Amygdala (tissue), 56 donors: ENCODE data around the gene KCNMA1.

Source experiments
- DNase-seq, 56 donors: peaks; one replicate each; lab custom pipeline; 2025; lab: John Stamatoyannopoulos, UW

The KCNMA1 gene

DNA sequence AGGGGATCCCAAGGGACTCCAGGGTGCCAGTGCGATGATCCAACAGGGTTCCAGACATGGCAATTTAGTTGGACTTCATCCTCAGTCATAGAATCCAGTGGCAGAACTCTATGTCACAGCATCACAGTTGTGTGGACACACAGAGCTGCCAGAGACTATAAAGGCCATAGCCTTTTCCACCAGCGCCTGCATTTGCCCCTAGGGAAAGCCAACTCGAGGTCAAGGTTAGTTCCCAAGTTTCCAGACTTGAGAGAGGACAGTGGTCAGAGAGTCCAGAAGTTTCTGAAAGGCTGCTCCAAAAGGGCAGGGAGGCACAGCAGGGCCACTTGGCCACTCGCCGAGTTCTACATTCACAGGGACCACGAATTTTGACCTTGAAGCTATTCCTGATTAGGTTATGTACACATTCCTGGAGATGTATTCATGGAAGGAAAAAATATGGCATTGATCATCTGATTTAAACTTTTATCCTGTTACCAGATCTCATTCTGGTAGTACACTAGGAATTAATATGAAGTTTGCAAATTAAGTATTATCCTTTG lies 170.1 kb downstream of the KCNMA1 start:
- no peak for DNase-seq

DNA sequence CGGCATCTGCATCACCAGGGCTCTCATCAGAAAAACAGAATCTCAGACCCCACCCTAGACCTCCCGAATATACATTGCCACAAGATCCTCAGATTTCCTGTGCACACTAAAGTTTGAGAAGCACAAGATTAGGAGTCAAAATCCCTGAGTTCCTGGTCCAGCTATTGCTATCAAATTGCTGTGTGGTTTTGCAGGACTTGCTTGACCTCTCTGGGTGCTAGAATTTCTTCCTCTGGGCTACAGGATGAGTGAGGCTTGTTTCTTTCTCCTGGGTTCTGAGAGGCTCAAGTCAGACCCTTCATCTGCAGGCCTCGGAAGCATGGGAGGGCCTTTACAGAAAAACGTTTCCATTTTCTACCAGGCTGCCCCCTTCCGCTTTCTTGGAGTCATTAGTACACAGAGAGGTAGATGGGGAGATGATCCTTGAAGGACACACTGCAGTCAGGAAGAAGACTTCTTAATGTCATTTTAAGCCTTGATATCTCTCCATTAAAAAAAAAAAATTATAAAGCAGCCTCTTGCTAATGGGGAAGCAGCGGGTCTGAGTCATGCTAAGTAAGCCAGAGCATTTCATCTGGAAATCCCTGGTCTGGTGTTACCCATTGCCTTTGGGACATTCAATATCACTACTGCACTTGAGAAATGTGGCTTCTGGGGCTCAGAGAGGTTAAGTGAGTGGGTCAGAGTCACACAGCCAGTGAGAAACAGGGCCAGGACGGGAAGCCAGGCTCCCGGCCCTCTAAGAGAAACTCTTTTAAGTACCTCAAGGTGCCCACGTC lies 173.5 kb downstream of the KCNMA1 start:
- DNase-seq: no peak

DNA sequence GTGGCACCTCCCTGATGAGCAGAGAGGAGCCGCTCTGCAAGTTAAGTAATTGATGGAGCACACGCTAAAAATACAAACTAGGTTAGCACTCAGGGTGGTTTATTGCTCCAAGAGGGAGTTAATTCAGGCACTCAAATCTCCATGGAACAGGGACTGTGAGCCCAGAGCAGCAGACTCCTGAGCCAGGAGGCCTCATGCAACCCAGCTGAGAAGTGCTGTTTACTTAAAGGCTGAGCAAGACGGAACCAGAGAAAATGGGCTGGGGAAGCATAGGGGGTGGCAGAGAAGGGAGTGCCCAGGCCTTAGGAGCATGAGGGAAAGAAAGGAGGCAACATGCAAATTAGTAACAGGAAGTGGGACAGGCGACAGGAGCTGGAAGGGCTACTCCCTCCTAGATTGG lies 174.1 kb downstream of the KCNMA1 start:
- DNase-seq: peak in 17 of 56 donors; percentile 6 to 51 (median 21)

DNA sequence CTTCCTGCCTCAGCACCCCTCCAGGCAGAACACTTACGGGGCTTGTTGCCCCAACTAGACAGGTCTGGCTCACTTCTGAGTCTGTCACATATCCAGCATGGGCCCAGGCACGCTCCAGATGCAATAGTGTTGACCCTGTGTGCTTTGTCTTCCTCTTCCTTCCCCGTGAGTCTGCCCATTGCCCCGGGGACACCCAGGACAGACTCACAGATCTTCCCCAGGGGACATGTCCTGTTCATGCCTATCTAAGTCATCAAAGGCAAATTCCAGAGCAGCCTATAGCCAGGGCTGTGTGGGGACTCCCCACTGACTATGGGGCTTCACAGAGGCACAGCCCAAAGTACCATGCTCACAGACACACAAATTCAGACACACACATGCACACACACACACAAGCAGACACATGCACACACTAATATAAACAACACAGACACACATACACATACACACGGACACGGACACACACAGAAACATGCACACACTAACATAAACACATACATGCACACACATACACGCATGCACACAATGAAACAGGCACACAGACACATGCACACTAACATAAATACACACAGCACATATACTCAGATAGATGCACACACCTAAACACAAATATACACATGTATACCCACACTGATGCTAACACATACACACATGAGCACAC lies 175.8 kb downstream of the KCNMA1 start:
- no peak for DNase-seq

- no peak for DNase-seq
Observed at GRCh38 chr10:77459905-77460304, 177.7 kb downstream of the KCNMA1 start.

GRCh38 chr10:77458986-77459590 lies 178.5 kb downstream of the KCNMA1 start:
- DNase-seq: peak in 4 of 56 donors; percentile 12 to 41 (median 13)

DNA sequence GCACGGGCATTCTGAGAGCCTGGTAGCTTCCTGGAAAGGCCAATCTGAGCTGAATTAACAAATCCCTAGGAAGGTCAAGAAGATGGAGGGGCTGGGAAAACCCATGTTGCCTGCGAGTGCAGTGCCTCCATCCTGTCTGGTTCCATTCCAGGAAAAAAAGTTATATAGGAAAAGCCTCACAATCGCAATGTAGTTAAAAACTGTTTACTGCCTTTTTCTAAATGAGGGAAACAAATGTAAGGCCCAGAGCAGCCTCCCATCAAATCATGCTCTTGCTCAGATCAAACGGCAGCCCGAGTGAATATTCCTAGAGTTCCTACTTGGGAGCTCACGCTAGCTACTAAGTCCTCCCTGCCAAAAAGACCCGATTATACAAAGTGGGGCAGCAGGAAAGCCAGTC lies 179.9 kb downstream of the KCNMA1 start:
- no peak for DNase-seq

GRCh38 chr10:77457266-77457665 lies 180.3 kb downstream of the KCNMA1 start:
- DNase-seq: no peak

DNA sequence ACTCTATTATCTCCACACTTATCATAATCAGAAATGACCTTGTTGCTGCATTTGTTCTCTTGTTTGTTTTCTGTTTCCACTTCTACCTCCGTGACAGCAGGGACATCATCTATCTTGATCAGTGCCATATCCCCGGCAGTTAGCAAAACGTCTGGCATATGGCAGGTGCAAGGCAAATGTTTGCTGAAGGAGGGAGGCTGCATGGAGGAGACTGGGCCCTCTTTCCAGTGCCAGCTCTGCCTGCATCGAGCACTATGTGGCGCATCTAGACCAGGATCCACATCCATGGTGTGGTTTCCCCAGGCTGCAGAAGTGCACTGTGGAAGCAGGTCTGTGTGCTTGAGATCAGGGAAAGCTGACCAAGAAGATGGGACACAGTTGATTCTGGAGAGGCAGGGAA lies 181.2 kb downstream of the KCNMA1 start:
- peak in 2 of 56 donors; percentile 11 to 24 for DNase-seq

DNA sequence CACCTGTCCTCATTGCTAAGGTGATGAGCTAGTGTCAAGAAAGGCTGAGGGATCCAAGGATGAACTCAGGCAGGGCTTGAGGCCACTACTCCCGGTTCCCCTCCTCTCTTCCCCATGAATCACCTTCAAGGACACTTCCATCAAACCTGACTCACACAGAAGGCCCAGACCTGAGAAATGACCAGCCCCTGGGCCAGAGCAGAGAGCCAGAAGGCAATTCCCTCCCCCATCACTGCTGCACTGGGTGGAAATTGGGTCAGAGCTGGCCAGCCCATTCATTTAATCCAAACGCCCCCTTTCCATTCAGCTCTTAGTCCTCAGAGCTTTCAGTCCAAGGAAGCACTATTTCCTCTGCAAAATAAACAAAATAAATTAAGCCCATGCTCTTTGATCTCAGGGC lies 182.0 kb downstream of the KCNMA1 start:
- DNase-seq: peak in 9 of 56 donors; percentile 4 to 23 (median 17)

DNA sequence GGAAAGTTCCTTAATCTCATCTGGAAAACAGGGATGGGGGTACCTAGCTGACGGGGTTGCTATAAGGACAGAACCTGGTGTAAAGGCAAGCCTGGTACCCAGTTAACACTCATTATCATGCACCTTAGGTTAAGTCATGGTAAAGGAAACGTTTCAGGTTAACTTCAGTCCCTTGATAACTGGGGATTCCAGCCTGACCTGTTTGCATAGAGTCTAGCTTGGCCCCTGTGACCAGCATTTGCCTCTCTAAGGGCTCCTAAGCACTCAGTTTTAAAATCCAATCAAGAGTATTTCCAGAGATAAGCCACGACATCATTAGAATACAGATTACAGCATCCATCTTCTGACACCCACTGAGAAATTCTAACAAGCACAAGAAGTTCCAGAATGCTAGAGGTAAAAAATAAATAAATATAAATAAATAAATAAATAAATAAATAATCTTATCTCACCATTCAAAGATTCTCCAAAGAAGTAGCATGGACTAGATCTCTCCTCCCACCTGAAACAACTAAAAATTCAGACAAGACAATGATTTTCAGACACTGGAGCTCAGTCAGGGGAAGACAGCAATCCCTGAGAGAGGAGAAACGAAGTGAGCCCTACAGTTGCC lies 184.6 kb downstream of the KCNMA1 start:
- DNase-seq: no peak

- DNase-seq: no peak
Observed at GRCh38 chr10:77451886-77452285, 185.7 kb downstream of the KCNMA1 start.

- peak in 3 of 56 donors; percentile 21 to 28 (median 28) for DNase-seq
Observed at GRCh38 chr10:77448226-77448625, 189.4 kb downstream of the KCNMA1 start.

DNA sequence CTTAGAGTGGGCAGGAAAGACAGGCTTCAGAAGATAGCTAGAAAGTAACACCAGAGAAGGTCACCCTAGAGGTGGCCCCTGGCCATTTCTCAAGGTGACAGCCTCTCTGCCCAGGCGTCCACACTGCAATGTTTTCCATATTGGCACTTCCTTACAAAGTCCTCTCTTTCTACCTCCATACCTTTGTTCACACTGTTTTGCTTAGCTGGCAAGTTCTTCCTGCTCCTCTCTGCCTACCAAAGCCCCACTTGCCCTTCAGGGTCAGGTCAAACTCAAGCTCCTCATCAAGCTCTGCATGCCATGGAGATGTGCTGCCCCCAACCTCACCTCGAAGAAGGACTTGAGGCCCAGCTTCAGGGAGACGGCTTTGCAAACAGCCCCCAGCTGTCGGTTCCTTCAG lies 190.9 kb downstream of the KCNMA1 start:
- DNase-seq: no peak

- no peak for DNase-seq
Observed at GRCh38 chr10:77445547-77445946, 192.1 kb downstream of the KCNMA1 start.

DNA sequence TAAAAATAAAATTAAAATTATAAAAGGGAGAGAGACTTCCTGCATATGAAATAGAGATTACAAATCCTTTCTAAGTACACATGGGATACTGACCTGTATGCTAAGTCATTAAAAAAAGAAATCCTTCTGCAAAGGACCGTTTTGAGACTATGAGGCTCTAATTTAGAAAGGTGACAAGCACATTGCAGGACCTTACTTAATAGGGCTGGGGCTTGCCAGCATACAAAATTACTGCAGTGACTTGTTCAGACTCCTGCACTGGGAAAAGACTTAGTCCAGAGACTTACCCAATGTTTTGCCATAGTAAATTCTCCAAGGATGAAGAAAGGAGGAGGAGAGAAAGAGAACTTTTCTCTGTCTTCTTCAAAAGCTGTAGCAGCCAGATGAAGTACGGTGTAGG lies 193.6 kb downstream of the KCNMA1 start:
- no peak for DNase-seq

GRCh38 chr10:77442699-77443189 lies 194.9 kb downstream of the KCNMA1 start:
- no peak for DNase-seq

DNA sequence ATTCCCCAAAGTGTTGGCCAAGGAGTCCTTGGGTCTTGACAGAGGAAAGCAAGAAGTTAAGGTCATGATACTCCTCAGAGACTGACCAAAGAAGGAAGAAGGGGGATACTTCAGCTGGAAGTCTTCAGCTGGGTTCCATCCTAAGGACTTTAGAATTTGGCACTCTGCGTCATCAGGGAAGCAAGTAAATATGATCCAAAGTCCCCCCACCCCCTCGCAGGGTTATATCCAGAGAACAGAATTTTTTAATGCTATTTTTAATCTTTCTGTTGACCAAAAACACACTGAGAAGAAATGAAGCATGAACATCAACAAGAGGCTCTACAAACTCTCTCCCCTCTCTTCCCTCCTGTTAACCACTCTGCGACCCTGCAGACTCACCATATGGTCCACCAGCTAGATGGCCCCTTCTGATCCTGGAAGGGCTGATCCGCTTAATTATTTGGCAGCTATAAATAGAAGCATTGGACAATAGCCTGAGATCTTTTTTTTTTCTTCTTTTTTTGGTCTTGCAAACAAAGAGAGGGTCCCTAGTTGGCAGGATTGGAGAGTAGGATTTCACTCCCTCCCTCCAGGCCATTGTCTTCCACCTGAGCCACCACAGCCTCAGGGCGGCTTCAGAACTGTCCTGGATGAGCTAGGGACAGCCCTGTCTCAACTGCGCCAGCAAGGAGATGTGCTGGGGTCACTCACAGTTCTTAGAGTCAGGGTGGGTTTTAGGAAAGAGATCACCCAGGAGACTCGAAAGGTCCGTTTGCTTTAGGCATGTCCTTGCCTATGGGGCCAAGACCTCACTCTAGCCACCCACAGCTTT lies 196.0 kb downstream of the KCNMA1 start:
- DNase-seq: no peak

GRCh38 chr10:77436257-77436975 lies 201.2 kb downstream of the KCNMA1 start:
- no peak for DNase-seq
